ENCODE measurements around the gene C20orf144. TPM values are rescaled to one million over a fixed set of nuclear protein-coding genes. Genes with fewer than 3 reads are reported as not detected.

C20orf144 gene
- total and polyA plus RNA-seq, 9 of the 15 experiments (the other 6 are each of a cell fraction or from before 2014, with no cell fraction given): 0.04 to 0.23 (median 0.11) TPM; not detected in 2

DNA sequence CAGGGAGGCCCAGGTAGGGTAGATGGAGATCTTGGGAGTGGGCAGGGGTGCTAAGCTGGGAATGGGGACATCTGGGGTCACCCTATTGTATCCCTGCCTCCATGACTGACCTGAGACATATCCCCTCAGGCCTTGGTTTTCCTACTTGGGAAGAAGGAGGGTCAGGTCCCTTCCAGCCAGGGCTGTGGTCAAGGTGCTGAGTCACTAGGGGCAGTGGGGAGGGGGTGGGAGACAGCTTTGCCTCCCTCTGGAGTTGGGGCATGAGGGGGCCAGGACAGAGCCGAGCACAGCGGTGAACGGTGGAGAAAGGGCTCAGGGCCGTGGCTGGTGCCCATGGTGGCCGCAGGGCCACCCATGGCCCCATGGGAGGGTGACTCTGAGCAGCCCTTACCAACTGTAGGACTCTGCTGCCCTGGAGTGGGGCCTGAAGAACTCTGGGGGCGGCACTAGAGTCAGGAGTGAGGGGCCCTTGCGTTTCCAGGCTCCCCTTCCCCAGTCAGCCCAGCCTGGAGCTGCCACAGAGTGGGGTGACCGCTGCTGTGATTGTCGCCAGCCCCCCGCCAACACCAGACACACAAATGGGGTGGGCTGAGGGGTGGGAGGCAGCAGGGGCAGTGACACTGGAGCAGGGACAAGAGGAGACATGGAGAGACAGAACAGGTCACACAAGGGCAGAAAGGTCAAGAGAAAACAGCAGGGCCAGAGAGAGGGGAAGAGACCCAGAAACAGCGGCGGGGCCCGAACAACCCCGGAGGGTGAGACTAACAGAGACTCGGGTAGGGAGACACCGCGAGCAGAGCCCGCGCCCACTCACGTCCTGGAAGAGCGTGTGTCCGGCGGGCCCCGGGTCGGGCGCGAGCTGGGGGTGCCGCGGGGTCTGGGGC is 11.5 kb downstream of the C20orf144 start (continued):
- TF ChIP-seq, protein P1, sequence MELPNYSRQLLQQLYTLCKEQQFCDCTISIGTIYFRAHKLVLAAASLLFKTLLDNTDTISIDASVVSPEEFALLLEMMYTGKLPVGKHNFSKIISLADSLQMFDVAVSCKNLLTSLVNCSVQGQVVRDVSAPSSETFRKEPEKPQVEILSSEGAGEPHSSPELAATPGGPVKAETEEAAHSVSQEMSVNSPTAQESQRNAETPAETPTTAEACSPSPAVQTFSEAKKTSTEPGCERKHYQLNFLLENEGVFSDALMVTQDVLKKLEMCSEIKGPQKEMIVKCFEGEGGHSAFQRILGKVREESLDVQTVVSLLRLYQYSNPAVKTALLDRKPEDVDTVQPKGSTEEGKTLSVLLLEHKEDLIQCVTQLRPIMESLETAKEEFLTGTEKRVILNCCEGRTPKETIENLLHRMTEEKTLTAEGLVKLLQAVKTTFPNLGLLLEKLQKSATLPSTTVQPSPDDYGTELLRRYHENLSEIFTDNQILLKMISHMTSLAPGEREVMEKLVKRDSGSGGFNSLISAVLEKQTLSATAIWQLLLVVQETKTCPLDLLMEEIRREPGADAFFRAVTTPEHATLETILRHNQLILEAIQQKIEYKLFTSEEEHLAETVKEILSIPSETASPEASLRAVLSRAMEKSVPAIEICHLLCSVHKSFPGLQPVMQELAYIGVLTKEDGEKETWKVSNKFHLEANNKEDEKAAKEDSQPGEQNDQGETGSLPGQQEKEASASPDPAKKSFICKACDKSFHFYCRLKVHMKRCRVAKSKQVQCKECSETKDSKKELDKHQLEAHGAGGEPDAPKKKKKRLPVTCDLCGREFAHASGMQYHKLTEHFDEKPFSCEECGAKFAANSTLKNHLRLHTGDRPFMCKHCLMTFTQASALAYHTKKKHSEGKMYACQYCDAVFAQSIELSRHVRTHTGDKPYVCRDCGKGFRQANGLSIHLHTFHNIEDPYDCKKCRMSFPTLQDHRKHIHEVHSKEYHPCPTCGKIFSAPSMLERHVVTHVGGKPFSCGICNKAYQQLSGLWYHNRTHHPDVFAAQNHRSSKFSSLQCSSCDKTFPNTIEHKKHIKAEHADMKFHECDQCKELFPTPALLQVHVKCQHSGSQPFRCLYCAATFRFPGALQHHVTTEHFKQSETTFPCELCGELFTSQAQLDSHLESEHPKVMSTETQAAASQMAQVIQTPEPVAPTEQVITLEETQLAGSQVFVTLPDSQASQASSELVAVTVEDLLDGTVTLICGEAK (IDR thresholded peaks at IDR 0.05): peak; percentile 18; the same call in 1 of the 2 replicates
- TF ChIP-seq, protein P1 (CRISPR knock-in tag; IDR thresholded peaks at IDR 0.05): no peak
- TF ChIP-seq ZNF311 (CRISPR knock-in tag; IDR thresholded peaks at IDR 0.05) (no peak), DMBX1 (CRISPR knock-in tag; IDR thresholded peaks at IDR 0.05; ENCODE audit: borderline replicate concordance) (no peak), SP1 (CRISPR knock-in tag; IDR thresholded peaks at IDR 0.05) (no peak), GABPA (tag; conservative IDR thresholded peaks at IDR 0.05; ENCODE audit: low read depth) (no peak), PCBP1 (IDR thresholded peaks at IDR 0.05; ENCODE audit: low read depth, low read length, poor library complexity, severe bottlenecking) (peak; percentile 4), SAP30 (IDR thresholded peaks at IDR 0.05; ENCODE audit: borderline replicate concordance, insufficient read depth, low read depth, low read length, poor library complexity, severe bottlenecking) (peak; percentile 6), SRSF1 (IDR thresholded peaks at IDR 0.05; ENCODE audit: low read depth, low read length) (no peak)
- TF ChIP-seq, protein P2, sequence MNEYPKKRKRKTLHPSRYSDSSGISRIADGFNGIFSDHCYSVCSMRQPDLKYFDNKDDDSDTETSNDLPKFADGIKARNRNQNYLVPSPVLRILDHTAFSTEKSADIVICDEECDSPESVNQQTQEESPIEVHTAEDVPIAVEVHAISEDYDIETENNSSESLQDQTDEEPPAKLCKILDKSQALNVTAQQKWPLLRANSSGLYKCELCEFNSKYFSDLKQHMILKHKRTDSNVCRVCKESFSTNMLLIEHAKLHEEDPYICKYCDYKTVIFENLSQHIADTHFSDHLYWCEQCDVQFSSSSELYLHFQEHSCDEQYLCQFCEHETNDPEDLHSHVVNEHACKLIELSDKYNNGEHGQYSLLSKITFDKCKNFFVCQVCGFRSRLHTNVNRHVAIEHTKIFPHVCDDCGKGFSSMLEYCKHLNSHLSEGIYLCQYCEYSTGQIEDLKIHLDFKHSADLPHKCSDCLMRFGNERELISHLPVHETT (CRISPR knock-in tag; conservative IDR thresholded peaks at IDR 0.05 in 1 of 2, IDR thresholded peaks at IDR 0.05 in 1 of 2): 0 out of 4 replicates have a peak, but pooled peaks of 1 of the 2 experiments have one; percentile 16
- TF ChIP-seq, protein P3, sequence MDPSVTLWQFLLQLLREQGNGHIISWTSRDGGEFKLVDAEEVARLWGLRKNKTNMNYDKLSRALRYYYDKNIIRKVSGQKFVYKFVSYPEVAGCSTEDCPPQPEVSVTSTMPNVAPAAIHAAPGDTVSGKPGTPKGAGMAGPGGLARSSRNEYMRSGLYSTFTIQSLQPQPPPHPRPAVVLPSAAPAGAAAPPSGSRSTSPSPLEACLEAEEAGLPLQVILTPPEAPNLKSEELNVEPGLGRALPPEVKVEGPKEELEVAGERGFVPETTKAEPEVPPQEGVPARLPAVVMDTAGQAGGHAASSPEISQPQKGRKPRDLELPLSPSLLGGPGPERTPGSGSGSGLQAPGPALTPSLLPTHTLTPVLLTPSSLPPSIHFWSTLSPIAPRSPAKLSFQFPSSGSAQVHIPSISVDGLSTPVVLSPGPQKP (CRISPR knock-in tag; IDR thresholded peaks at IDR 0.05): no peak

Measured in K562 (cell line).